Pons (tissue), 1 donor: ENCODE measurements around the gene GREB1.

Experiments
- DNase-seq: peaks from one replicate; pipeline ENCODE4 v3.0.0-alpha.2; 2016; ENCODE audit warnings: low spot score

The GREB1 gene

DNA sequence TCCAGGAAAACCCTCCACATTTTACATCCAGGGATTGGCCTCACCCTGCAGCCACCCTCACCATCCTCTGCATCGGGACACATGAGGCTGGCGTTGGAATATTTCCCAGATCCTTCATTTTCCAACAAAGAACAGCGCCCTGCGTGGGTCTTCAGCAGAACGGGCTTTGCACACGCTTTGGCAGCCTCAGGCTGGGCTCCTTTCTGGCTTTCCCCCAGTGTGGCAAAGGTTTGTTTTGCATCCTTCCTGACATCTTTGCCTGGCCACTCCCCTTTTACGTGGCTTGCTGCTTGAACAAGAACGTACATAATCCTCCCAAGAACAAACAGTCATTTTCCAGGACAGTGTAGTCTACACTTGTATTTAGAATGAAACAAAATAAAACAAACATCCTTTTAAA lies 25.6 kb upstream of the GREB1 start:
- DNase-seq, result peak; percentile 73

GRCh38 chr2:11509657-11510360 lies 24.0 kb upstream of the GREB1 start:
- DNase-seq, result no peak

DNA sequence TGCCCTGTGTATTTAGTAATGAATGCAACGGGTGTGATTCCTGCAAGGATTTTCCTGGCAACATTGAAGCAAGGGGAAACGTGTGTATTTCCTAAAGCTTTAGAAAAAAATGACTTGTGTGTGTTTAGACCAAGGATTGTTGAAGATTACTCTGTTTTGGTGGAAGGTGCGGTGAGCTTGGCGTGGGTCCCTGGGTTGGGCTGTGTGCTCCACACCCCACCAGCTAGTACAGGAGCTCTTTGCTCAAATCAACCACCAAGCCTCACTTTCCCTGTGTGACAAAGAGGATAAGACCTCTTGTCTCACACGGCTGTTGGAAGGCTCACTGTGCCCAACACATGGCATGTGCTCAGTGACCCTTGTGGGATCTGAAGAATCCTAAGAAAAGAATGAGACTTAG lies 21.4 kb upstream of the GREB1 start:
- no peak for DNase-seq

- no peak for DNase-seq
Measured at GRCh38 chr2:11513319-11513718, 20.5 kb upstream of the GREB1 start.

- DNase-seq, result no peak
Measured at GRCh38 chr2:11514081-11514730, 19.6 kb upstream of the GREB1 start.

GRCh38 chr2:11514904-11515303 lies 18.9 kb upstream of the GREB1 start:
- no peak for DNase-seq

DNA sequence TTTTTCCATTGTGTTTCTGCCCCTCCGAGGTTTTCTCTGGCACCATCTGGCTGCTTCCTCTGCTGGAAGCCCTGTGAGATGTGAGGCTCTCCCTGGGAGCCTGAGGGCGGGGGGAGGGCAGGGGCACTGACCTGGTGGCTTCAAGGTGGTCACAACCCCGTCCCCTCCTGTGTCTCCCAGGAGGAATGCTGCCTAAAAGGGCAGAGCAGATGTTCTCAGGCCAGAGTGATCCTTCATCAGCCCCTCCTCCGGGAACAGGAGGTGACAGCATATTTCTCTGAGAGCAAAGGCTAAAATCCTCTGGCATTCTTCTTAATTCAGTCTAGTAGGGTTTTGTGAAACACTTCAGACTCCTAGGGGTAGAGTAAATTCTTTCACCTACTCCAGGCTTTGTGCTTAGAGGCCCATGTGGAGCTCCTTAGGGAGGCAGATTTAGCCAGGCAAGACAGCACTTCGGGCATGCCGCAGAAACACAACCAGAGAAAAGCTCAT lies 18.3 kb upstream of the GREB1 start:
- DNase-seq, result no peak

GRCh38 chr2:11516984-11517648 lies 16.7 kb upstream of the GREB1 start:
- DNase-seq, result no peak

- no peak for DNase-seq
Measured at GRCh38 chr2:11517906-11518305, 15.9 kb upstream of the GREB1 start.

GRCh38 chr2:11520092-11520693 lies 13.7 kb upstream of the GREB1 start:
- DNase-seq, result no peak

GRCh38 chr2:11521775-11522174 lies 12.1 kb upstream of the GREB1 start:
- DNase-seq, result peak; percentile 48

DNA sequence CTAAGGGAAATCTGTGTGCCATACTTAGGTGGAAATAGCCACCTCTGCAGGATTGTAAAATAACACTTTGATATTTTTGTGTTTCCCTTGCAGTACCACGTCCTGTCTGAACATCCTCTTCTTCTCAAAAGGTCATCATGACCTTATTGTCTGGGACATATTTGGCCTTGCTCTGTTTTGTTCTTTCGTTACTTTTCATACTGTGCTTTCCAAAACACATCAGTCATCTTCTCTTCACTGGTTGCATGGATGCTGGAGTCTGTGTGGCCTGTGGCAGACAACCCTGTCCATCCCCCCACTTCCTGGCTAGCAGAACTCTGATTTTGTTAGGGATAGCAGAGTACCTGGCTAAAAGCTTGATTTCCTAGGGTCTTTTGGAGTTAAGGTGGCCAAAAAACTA lies 9.4 kb upstream of the GREB1 start:
- DNase-seq, result no peak

GRCh38 chr2:11525762-11526161 lies 8.1 kb upstream of the GREB1 start:
- DNase-seq, result no peak

GRCh38 chr2:11527001-11527400 lies 6.8 kb upstream of the GREB1 start:
- DNase-seq, result no peak

DNA sequence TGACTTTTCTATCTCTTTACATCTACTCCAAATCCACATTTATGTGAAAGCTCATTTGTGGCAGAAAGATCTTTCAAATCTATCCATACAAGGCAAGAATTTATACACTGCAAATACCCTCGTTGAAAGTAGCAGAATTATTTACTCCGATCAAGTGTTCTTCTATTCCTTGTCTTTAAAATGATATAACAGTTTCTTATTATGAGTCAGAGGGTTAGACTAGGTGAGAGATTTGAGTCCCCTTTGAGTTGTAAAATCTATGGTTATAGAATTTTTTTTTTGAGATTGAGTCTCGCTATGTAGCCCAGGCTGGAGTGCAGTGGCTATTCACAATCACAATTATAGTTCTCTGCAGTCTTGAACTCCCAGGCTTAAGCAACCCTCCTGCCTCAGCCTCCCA lies 5.6 kb upstream of the GREB1 start:
- DNase-seq, result no peak

DNA sequence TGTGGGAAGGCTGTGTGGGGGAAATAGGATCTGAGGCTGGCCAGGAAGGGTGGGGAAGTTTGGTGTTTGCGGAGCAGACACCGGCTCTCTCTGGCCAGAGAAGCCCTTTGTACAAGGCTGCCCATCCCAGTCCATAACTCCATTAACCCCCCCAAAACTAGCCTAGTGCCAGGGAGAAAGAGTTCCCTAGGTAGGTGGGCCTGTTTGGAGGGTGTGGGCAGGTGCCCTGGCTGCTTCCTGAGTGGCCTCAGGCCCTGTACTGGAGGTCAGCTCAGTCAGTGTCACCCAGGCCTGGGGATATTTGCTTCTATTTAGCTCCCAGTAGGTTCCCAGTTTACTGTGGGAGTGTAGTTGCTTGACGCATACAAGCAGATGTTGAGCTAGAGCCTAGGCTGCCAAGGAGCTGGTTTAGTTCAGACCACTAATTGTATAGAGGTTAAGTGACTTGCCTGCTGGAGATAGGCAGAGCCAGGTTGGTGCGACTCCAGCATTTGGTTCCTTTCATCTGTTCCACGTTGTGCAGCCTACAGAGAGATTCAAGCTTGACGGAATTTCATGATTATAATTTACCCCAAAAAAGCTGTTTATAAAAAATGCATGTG lies 2.9 kb upstream of the GREB1 start:
- DNase-seq, result no peak

DNA sequence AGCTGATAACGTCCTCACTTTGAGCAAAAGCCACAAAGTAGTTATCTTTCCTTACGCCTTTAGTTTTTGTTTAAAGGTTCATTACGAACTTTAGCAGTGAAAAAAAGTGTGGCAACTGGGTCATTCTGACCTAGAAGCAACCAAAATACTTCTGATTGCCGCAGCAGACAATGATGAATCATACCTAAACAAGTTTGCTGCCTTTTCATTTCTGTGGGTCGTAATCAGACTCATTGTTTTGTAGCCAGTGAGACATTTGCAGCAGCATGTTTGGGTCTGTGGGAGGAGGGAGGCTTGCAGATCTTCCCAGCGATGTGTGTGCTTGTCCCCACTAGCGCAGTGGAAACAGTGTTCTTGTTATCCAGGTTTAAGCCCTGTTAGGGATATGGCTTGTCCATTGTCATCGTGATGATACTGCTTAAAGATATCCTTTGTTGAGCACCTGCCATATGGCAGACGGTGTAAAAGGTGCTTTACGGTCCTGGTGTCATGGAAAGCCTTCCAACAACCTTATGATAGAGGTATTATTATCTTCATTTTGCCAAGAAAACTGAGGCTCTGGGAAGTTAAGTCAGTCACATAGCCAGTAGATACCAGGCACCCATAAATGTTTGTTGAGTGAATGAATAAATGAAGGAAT lies 1.3 kb upstream of the GREB1 start:
- DNase-seq, result peak; percentile 69

GRCh38 chr2:11534071-11534745 lies 363 bp downstream of the GREB1 start:
- DNase-seq, result no peak

DNA sequence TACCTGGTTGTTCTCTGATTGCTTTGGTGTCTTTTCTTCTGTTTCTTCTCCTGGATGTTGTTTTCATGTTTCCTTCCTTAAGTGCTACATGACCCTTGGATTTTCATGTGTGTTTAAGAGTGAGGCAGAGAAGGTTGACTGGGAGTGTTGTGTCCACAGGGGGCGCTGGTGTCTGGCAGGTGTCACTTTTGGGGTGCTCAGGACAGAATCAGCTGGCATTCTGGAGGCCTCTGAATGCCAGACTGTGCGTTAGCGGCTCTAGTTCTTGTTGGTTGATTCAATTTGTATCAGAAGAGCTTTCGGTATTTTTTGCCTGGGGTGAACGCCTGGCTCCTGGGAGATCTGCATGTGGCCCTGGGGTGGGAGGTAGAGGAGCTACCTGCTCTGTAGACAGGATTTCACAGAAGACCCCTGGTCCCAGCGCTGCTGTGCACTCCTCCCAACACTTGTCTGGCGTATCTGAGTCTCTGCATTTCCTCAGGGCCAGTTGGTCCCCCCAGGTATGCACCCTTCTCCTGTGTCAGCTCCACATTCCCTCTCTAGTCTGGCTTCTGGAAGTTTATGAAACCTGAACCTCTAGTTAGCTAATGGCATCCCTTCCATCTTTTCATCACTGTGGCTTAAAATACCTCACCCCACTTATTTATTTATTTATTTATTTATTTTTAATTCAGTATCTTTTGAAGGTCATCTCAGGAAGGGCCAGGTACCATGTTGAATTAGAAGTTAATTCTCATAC lies 1.1 kb downstream of the GREB1 start:
- no peak for DNase-seq

DNA sequence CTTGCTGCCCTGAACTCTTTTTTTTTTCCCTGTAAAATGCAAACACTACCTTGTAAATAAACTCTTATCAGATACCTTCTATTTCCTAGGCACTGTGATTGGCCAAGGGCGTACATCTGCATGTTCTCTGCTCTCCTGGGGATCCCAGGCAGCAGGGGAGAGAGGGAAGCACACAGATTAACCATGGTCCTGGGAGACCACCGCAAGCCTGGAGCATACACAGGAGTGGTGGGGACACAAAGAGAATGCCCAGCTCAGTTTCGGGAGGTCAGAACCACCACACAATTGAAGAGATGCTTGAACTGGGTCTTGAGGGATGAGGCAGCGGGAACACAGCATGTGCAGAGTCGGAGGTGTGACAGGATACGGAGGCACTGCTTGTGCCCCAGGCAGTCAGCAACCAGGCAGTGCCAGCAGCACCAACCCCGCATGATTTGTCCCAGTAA lies 2.1 kb downstream of the GREB1 start:
- DNase-seq, result no peak

DNA sequence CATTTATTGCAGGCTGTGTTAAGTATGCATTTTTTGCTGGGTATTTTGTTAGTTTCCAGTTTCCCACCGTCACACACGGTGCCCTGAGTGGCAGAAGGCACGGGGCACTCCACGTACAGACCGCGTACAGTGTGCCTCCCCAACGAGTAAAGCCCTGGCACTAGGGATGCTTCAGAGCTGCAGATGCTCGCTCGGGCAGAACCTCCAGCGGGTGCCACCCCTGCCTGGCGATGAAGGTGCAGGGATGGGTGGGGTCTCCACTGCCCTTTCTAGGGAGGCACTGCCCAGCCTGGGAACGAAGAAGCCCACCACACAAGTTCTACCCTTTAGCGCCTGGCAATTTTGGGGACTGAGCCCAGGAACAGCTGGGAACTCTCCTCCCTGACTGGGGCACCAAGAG lies 4.1 kb downstream of the GREB1 start:
- DNase-seq, result no peak
